GM12873 (cell line): ENCODE results near the gene CR1L.

Experiments
- TF ChIP-seq, protein P1 (sequence below): IDR thresholded peaks from 2 replicates; pipeline ENCODE4 v1.5.1; 2012; ENCODE audit warnings: low read depth, mild to moderate bottlenecking, moderate library complexity, low read length, control low read depth; ENCODE audit not compliant: insufficient read depth; ENCODE audit errors: missing control alignments

CR1L gene

DNA sequence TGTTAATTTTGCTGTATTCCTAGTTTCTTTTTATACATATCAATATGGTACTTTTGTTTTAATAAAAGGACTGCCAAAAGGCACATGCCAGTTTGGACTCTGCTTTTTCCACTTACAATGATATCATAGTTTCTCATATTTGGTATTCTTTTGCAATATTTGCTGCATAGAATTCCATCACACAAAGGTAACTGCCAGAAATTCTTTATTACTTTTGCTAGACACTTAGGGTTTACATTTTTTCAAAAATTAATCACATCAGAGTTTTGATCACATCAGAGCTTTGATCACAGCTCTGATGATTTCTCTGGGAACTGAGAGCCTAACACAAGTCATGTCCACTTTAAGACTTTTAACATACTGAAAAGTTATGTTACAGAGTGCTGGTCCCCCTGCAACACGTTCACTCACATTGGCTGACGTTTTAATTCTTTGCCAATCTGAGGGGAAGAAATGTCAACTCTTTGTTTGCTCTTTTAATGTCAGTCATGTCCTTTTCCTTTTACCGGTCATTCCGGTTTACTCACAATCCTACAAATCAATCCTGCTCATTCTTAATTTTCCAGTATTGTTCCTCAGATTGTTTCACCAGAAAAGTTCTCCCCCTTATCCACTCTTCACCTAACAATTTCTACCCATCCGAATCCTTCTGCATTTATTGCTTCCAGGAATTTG is 105.8 kb downstream of the CR1L start:
- TF ChIP-seq, protein P1, sequence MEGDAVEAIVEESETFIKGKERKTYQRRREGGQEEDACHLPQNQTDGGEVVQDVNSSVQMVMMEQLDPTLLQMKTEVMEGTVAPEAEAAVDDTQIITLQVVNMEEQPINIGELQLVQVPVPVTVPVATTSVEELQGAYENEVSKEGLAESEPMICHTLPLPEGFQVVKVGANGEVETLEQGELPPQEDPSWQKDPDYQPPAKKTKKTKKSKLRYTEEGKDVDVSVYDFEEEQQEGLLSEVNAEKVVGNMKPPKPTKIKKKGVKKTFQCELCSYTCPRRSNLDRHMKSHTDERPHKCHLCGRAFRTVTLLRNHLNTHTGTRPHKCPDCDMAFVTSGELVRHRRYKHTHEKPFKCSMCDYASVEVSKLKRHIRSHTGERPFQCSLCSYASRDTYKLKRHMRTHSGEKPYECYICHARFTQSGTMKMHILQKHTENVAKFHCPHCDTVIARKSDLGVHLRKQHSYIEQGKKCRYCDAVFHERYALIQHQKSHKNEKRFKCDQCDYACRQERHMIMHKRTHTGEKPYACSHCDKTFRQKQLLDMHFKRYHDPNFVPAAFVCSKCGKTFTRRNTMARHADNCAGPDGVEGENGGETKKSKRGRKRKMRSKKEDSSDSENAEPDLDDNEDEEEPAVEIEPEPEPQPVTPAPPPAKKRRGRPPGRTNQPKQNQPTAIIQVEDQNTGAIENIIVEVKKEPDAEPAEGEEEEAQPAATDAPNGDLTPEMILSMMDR: no peak

DNA sequence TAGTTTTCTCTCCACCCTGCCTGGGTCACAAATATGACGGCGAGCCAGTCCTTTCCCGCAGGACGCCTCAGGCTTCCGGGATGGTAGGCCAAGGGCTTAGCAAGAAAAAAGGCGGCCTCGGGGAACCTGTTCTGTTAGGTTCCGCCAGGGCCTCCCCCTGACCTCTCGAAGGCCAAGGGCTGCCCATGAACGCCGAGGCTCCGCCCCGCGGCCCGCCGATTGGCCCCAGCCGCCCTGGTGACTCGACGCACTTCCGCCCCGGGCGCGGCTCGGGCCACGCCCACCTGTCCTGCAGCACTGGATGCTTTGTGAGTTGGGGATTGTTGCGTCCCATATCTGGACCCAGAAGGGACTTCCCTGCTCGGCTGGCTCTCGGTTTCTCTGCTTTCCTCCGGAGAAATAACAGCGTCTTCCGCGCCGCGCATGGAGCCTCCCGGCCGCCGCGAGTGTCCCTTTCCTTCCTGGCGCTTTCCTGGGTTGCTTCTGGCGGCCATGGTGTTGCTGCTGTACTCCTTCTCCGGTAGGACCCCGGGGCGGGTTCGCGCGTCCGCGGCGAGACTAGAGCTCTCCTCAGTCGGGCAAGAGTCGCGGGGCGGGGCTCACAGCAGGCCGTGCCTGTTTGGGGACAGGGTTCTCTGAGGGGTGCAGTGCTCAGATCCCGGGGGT is 107.0 kb downstream of the CR1L start, which contains the start of gene CD46:
Gene CD46 (plus strand): TSS at position 265 of the 666 bp plus-strand sequence. CDS start 159 bp downstream, at position 424.
- TF ChIP-seq, protein P1: no peak

DNA sequence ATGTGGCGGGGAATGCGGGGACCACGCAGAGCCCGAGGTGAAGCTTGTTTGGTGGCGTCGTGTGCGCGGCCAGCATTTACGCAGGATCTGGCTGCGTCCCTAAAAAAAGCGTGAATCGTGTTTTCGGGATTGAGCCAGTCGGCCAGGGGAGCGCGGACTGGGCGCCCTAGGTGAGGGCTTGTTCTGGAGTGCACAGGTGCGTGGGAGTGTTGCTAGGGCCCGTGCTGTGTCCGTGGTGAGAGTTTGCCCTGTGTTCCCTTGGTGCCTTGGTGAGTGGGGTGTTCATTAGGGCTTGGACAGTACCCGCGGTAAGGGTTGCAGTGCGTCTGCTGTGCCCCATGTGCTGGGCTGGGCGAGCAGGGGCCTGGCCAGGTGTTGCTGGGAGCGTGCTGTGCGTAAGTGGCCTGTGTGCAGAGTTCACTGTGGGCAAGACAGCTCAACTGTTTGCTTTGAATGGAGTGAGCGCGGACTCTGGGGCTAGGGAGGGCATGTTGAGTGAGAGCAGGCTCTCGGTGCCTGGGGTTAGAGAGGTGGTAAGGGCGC is 107.6 kb downstream of the CR1L start:
- TF ChIP-seq, protein P1: no peak

DNA sequence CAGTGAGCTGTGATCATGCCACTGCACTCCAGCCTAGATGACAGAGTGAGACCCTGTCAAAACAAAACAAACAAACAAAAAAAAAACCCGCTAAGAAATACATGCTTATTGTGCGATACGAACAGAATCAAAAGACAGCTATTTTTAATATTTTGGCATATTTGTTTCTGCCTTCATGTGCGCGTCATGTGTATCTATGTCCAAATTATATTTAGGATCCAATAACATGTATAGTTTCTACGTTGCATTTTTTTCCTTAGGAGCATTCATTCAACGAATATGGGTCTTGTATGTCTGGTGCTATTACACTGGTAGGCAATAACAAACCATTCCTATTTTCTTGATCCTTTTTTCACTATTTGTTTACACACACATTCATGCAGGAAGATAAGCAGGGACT is 108.7 kb downstream of the CR1L start:
- TF ChIP-seq, protein P1: no peak

DNA sequence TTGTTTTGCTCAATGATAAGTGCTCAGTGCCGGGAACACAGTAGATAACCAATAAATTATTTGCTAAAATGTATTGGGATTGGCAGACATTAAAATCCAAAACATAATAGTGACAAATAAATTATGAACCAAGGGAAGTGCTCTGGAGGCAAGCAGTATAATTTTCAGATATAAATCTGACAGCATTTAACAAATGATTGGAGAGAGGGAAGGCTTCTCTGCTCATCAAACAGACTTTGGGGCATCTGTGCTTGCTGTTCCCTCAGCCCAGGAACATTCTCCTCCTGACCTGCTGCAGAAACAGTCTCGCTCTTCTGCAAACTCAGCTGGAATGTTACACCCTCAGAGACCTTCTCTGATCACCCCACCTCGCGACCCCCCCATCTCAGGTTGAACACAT is 109.1 kb downstream of the CR1L start:
- TF ChIP-seq, protein P1: no peak

DNA sequence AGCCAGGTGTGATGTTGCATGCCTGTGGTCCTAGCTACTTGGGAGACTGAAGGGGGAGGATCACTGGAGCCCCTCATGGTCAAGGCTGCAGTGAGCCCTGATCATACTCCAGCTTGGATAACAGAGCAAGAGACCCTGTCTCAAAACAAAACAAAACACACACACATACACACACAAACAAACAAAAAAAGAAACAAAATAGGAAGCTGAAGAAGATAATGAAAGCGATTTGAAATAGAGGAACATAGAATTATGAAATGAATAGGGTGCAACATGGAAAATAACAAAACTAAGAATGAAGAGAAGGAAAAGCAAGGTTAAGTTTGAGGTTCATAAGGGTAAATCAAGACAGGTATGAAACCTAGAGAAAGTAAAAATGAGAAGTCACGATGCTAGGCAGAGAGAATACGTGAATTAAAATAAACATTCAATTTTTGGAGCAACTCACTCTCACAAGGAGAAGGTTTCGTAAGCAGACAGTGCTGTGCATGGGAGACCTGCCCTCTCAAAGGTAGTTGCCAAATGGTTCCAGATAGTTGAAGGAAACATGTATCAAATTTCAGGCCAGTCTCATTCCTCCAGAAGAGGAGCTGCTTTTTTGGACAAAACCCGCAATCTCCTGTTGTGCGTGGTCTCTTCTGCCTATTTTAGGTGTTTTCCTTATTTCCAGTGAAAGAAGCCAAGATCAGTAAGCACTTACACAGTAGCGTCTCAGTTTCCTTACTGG is 110.2 kb downstream of the CR1L start:
- TF ChIP-seq, protein P1: no peak
